GM19455 (cell line): ENCODE data around the gene RFPL2.
"Not testable (repeated sequence)": the region's sequence is repeated elsewhere in the genome, so short reads cannot be mapped to it uniquely, and the experiment has no call there.

Experiments
- ATAC-seq: cut with Tn5 transposase; IDR thresholded peaks from one replicate; pipeline ENCODE4 v1.9.1; 2021; ENCODE audit not compliant: unreplicated experiment

The RFPL2 gene

GRCh38 chr22:32175115-32175514 lies 29.8 kb downstream of the RFPL2 start:
- ATAC-seq = no peak

GRCh38 chr22:32165681-32166080 lies 39.2 kb downstream of the RFPL2 start:
- ATAC-seq = no peak

GRCh38 chr22:32164075-32164860 lies 40.6 kb downstream of the RFPL2 start:
- no peak for ATAC-seq

- not testable (repeated sequence) for ATAC-seq
These were observed 44.5 kb downstream of the RFPL2 start for GRCh38 chr22:32160411-32160810.

GRCh38 chr22:32158712-32159533 lies 46.0 kb downstream of the RFPL2 start, which contains the start of gene C22orf42:
TSS of gene C22orf42 (minus strand) at chr22:32159303. CDS start at chr22:32159215, 88 bp downstream.
- ATAC-seq = no peak

GRCh38 chr22:32157632-32158031 lies 47.2 kb downstream of the RFPL2 start:
- ATAC-seq = not testable (repeated sequence)

GRCh38 chr22:32154727-32155126 lies 50.1 kb downstream of the RFPL2 start:
- ATAC-seq = not testable (repeated sequence)

- not testable (repeated sequence) for ATAC-seq
These were observed 53.2 kb downstream of the RFPL2 start for GRCh38 chr22:32151641-32152040.

- ATAC-seq = not testable (repeated sequence)
These were observed 54.2 kb downstream of the RFPL2 start for GRCh38 chr22:32150647-32151046.

- not testable (repeated sequence) for ATAC-seq
These were observed 56.5 kb downstream of the RFPL2 start for GRCh38 chr22:32148372-32148771.

- not testable (repeated sequence) for ATAC-seq
These were observed 57.7 kb downstream of the RFPL2 start for GRCh38 chr22:32147128-32147527.

- no peak for ATAC-seq
These were observed 60.2 kb downstream of the RFPL2 start for GRCh38 chr22:32144496-32145274.

GRCh38 chr22:32142600-32142999 lies 62.3 kb downstream of the RFPL2 start:
- ATAC-seq = no peak

GRCh38 chr22:32140688-32141087 lies 64.2 kb downstream of the RFPL2 start:
- ATAC-seq = not testable (repeated sequence)
